Naive thymus-derived CD4-positive, alpha-beta T cell (primary cell): ENCODE results near the gene OR2T3. TPM values are rescaled to one million over a fixed set of nuclear protein-coding genes. Genes with fewer than 3 reads are reported as not detected.
"Not testable (repeated sequence)": the region's sequence is repeated elsewhere in the genome, so short reads cannot be mapped to it uniquely, and the experiment has no call there.

Experiments used
- ATAC-seq: fragments of 150-1000 bp; cut with Tn5 transposase; 2 replicates; pipeline ENCODE4 v1.10.0; 2021; ENCODE audit warnings: mild to moderate bottlenecking, moderate library complexity
- CTCF ChIA-PET: fragments of 350-600 bp; sonication (Branson Sonifier 250); formaldehyde crosslinking; loops from one replicate; lab custom pipeline; 2021; ENCODE audit warnings: antibody characterized with exemption; lab: Charles Lee
- POLR2A ChIA-PET: fragments of 350-600 bp; sonication (Branson Sonifier 250); formaldehyde crosslinking; loops from one replicate; lab custom pipeline; 2021; ENCODE audit warnings: antibody characterized with exemption, inconsistent platforms; lab: Charles Lee
- DNase-seq, 9 donors: peaks; one replicate each; pipeline versions ENCODE4 v3.0.0 to v3.0.0-alpha.2; 2020 to 2022; ENCODE audit warnings: mixed read lengths in 1 of 9
- H3K27ac ChIP-seq: one replicate; pipeline ENCODE4 v1.7.0; 2013; ENCODE audit warnings: mild to moderate bottlenecking, low read depth, low read length, moderate library complexity
- H3K27me3 ChIP-seq, 2 donors: one replicate each; pipeline ENCODE4 v1.7.0; 2013; ENCODE audit warnings: low read length in 2 of 2, mild to moderate bottlenecking in 2 of 2, moderate library complexity in 2 of 2; ENCODE audit not compliant: control insufficient read depth in 2 of 2, insufficient read depth in 2 of 2
- H3K36me3 ChIP-seq, 3 experiments: 1 replicate in 2 of 3; 2 replicates in 1 of 3; pipeline ENCODE4 v1.7.0; 2013; ENCODE audit warnings: low read length in 3 of 3, mild to moderate bottlenecking in 3 of 3, moderate library complexity in 1 of 3; ENCODE audit not compliant: insufficient read depth in 3 of 3, control insufficient read depth in 2 of 3
- H3K4me1 ChIP-seq, 2 donors: one replicate each; pipeline ENCODE4 v1.7.0; 2013; ENCODE audit warnings: low read length in 2 of 2, mild to moderate bottlenecking in 2 of 2, moderate library complexity in 1 of 2; ENCODE audit not compliant: control insufficient read depth in 2 of 2, insufficient read depth in 2 of 2
- H3K4me3 ChIP-seq: 2 replicates; pipeline ENCODE4 v1.7.0; 2013; ENCODE audit warnings: mild to moderate bottlenecking, low read length
- H3K9me3 ChIP-seq, 3 experiments: 1 replicate in 2 of 3; 2 replicates in 1 of 3; pipeline ENCODE4 v1.7.0; 2013; ENCODE audit warnings: low read length in 3 of 3; ENCODE audit not compliant: control insufficient read depth in 2 of 3
- H3K27ac Mint-ChIP-seq, 9 donors: one replicate each; pipeline ENCODE4 v1.8.0; 2020 to 2022; ENCODE audit warnings: mixed read lengths in 9 of 9, mild to moderate bottlenecking in 8 of 9, moderate library complexity in 5 of 9, inconsistent platforms in 2 of 9
- H3K27me3 Mint-ChIP-seq, 5 donors: one replicate each; pipeline ENCODE4 v1.8.0; 2021 to 2022; ENCODE audit warnings: mixed read lengths in 5 of 5, mild to moderate bottlenecking in 1 of 5
- H3K36me3 Mint-ChIP-seq, 5 donors: one replicate each; pipeline ENCODE4 v1.8.0; 2020 to 2022; ENCODE audit warnings: mixed read lengths in 5 of 5, mild to moderate bottlenecking in 3 of 5, inconsistent platforms in 1 of 5
- H3K4me1 Mint-ChIP-seq, 7 donors: one replicate each; pipeline ENCODE4 v1.8.0; 2020 to 2022; ENCODE audit warnings: mixed read lengths in 7 of 7, mild to moderate bottlenecking in 3 of 7, inconsistent platforms in 1 of 7
- H3K4me3 Mint-ChIP-seq, 10 donors: one replicate each; pipeline ENCODE4 v1.8.0; 2020 to 2022; ENCODE audit warnings: mild to moderate bottlenecking in 10 of 10, mixed read lengths in 10 of 10, moderate library complexity in 6 of 10, inconsistent platforms in 2 of 10
- H3K9me3 Mint-ChIP-seq, 11 donors: one replicate each; pipeline ENCODE4 v1.8.0; 2020 to 2022; ENCODE audit warnings: mixed read lengths in 11 of 11, mild to moderate bottlenecking in 4 of 11, inconsistent platforms in 1 of 11, moderate library complexity in 1 of 11
- intact Hi-C, 2 donors: fragments of 100-400 bp; cut with micrococcal nuclease; formaldehyde crosslinking; loops; one replicate each; pipeline ENCODE4 v1.15.1; 2023
- polyA plus RNA-seq, 2 donors: library from polyadenylated mRNA; unstranded; fragments of 300-500 nt; fragmentation: Illumina TruSeq; gene quantifications; one replicate each; pipeline ENCODE4 v1.2.3, GENCODE V29; 2021
- total RNA-seq, 6 experiments: library from RNA in 5 of 6; stranded (reverse) in 5 of 6; gene quantifications; 1 replicate in 5 of 6; 2 replicates in 1 of 6; pipeline ENCODE4 v1.2.3 and lab custom pipeline; 2021 to 2026

OR2T3 gene
- total and polyA plus RNA-seq, 7 experiments from 2014 or later, result not detected

- H3K36me3 Mint-ChIP-seq, H3K27me3 Mint-ChIP-seq, ATAC-seq: not testable (repeated sequence)
Measured at GRCh38 chr1:248436303-248436702, 36.8 kb upstream of the OR2T3 start.

GRCh38 chr1:248438668-248439067, 34.5 kb upstream of the OR2T3 start:
- H3K27ac ChIP-seq, H3K4me1 Mint-ChIP-seq, H3K27ac Mint-ChIP-seq, H3K36me3 Mint-ChIP-seq, H3K27me3 Mint-ChIP-seq, intact Hi-C loops, H3K9me3 ChIP-seq, ATAC-seq, H3K4me3 Mint-ChIP-seq, H3K9me3 Mint-ChIP-seq, H3K4me3 ChIP-seq, H3K36me3 ChIP-seq, POLR2A ChIA-PET, CTCF ChIA-PET, H3K4me1 ChIP-seq, H3K27me3 ChIP-seq, DNase-seq: not testable (repeated sequence)

More at GRCh38 chr1:248436303-248436702, 36.8 kb upstream of the OR2T3 start:
- H3K9me3 ChIP-seq, H3K9me3 Mint-ChIP-seq, H3K4me1 Mint-ChIP-seq, H3K27ac ChIP-seq, DNase-seq, H3K4me3 ChIP-seq, CTCF ChIA-PET, H3K27me3 ChIP-seq, intact Hi-C loops, H3K36me3 ChIP-seq, H3K27ac Mint-ChIP-seq, H3K4me1 ChIP-seq, H3K4me3 Mint-ChIP-seq, POLR2A ChIA-PET: not testable (repeated sequence)

- POLR2A ChIA-PET, intact Hi-C loops, H3K27me3 Mint-ChIP-seq, H3K27ac ChIP-seq, DNase-seq, H3K9me3 ChIP-seq, H3K27ac Mint-ChIP-seq, H3K36me3 ChIP-seq, H3K9me3 Mint-ChIP-seq, CTCF ChIA-PET, H3K4me3 Mint-ChIP-seq, H3K4me1 ChIP-seq, ATAC-seq, H3K4me1 Mint-ChIP-seq, H3K36me3 Mint-ChIP-seq, H3K4me3 ChIP-seq, H3K27me3 ChIP-seq: not testable (repeated sequence)
Measured at GRCh38 chr1:248439283-248439682, 33.9 kb upstream of the OR2T3 start.

GRCh38 chr1:248442500-248443277, 30.5 kb upstream of the OR2T3 start:
- DNase-seq, H3K4me3 ChIP-seq, ATAC-seq, H3K4me3 Mint-ChIP-seq, H3K27ac ChIP-seq, CTCF ChIA-PET, H3K9me3 Mint-ChIP-seq, H3K27ac Mint-ChIP-seq, H3K9me3 ChIP-seq, H3K4me1 Mint-ChIP-seq, H3K27me3 ChIP-seq, H3K36me3 ChIP-seq, H3K27me3 Mint-ChIP-seq, H3K4me1 ChIP-seq, POLR2A ChIA-PET, H3K36me3 Mint-ChIP-seq: not testable (repeated sequence)
- intact Hi-C loops, result loop anchor here in 1 of 2 donors (5.0 kb wide), 1 partner anchor 205 kb away; the partner anchor contains the start of gene OR2T35

GRCh38 chr1:248444603-248445002, 28.5 kb upstream of the OR2T3 start:
- H3K27me3 ChIP-seq, H3K4me3 ChIP-seq, H3K9me3 Mint-ChIP-seq, H3K27me3 Mint-ChIP-seq, H3K27ac Mint-ChIP-seq, H3K4me3 Mint-ChIP-seq, H3K9me3 ChIP-seq, H3K36me3 Mint-ChIP-seq, CTCF ChIA-PET, H3K4me1 ChIP-seq, ATAC-seq, H3K36me3 ChIP-seq, DNase-seq, POLR2A ChIA-PET, H3K27ac ChIP-seq, H3K4me1 Mint-ChIP-seq: not testable (repeated sequence)
- intact Hi-C loops, result loop anchor here in 1 of 2 donors (5.0 kb wide), 1 partner anchor 203 kb away; the partner anchor contains the start of gene OR2T35

GRCh38 chr1:248445399-248445798, 27.8 kb upstream of the OR2T3 start, which contains the start of gene OR2T2:
Gene OR2T2, plus strand, starts transcription at chr1:248445637. Its CDS starts 7,161 bp downstream, at chr1:248452798.
- CTCF ChIA-PET, H3K27me3 ChIP-seq, H3K4me1 Mint-ChIP-seq, H3K27me3 Mint-ChIP-seq, H3K9me3 Mint-ChIP-seq, POLR2A ChIA-PET, H3K36me3 Mint-ChIP-seq, DNase-seq, ATAC-seq, H3K27ac ChIP-seq, H3K27ac Mint-ChIP-seq, H3K4me3 ChIP-seq, H3K4me1 ChIP-seq, H3K36me3 ChIP-seq, H3K9me3 ChIP-seq, intact Hi-C loops, H3K4me3 Mint-ChIP-seq: not testable (repeated sequence)

GRCh38 chr1:248448409-248449074, 24.6 kb upstream of the OR2T3 start:
- H3K27ac Mint-ChIP-seq, H3K4me3 ChIP-seq, H3K27ac ChIP-seq, POLR2A ChIA-PET, intact Hi-C loops, H3K36me3 Mint-ChIP-seq, H3K27me3 ChIP-seq, H3K27me3 Mint-ChIP-seq, H3K4me1 ChIP-seq, CTCF ChIA-PET, H3K36me3 ChIP-seq, H3K9me3 ChIP-seq, H3K9me3 Mint-ChIP-seq, H3K4me3 Mint-ChIP-seq, H3K4me1 Mint-ChIP-seq, DNase-seq: not testable (repeated sequence)
- peak; percentile 44 for ATAC-seq
